Measurements from ENCODE around the gene EDA2R. TPM values are rescaled to one million over a fixed set of nuclear protein-coding genes. Genes with fewer than 3 reads are reported as not detected.

Gene EDA2R
- total and polyA plus RNA-seq, 2 donors (not counting 3 experiments of a cell fraction or from before 2014, with no cell fraction given), result 1.9 TPM

- Histone ChIP-seq H3K9me1 (replicated peaks; ENCODE audit: control insufficient read depth, extremely low read depth, insufficient read depth, low read length) (no peaks in the 10 kb centered on the region), H2AFZ (ENCODE audit: low read depth, low read length) (no peak overlapping the region), H3K4me3 (replicated peaks in 1 of 3; ENCODE audit: insufficient read depth in 1 of 3, low read depth in 1 of 3, low read length in 3 of 3) (no peak overlapping the region), H3K27me3 (ENCODE audit: control insufficient read depth in 2 of 2, insufficient read depth in 2 of 2, low read length in 2 of 2) (no peaks in the 10 kb centered on the region), H3K36me3 (ENCODE audit: control insufficient read depth in 2 of 2, extremely low read depth in 1 of 2, insufficient read depth in 2 of 2, low read length in 2 of 2) (no peaks in the 10 kb centered on the region), H3K9ac (replicated peaks; ENCODE audit: extremely low read depth, insufficient read depth, low read length) (no peak overlapping the region), H3K79me2 (ENCODE audit: control insufficient read depth, insufficient read depth, low read length) (no peaks in the 10 kb centered on the region), H3K4me2 (ENCODE audit: insufficient read depth, low read length) (no peak overlapping the region), H3K9me3 (replicated peaks; ENCODE audit: control insufficient read depth, insufficient read depth, low read length) (no peaks in the 10 kb centered on the region), H4K20me1 (replicated peaks; ENCODE audit: control insufficient read depth, extremely low read depth, insufficient read depth, low read length) (no peaks in the 10 kb centered on the region), H3K27ac (ENCODE audit: insufficient read depth, low read depth, low read length) (no peak overlapping the region), H3K4me1 (ENCODE audit: control insufficient read depth, extremely low read depth, insufficient read depth, low read length) (no peaks in the 10 kb centered on the region)
- CTCF ChIA-PET, result no interaction called here
- POLR2A ChIA-PET, result no interaction called here
- no TSS peak for BruUV-seq (replicated peaks)
- FAIRE-seq (no peak), DNase-seq (ENCODE audit: low read depth, low spot score) (no peak)
- dilution Hi-C loops (cut with MboI; ENCODE audit: extremely low pct_ligation_motif_present, low sequenced_read_pairs), result no loop called here
- TF ChIP-seq, protein P1, sequence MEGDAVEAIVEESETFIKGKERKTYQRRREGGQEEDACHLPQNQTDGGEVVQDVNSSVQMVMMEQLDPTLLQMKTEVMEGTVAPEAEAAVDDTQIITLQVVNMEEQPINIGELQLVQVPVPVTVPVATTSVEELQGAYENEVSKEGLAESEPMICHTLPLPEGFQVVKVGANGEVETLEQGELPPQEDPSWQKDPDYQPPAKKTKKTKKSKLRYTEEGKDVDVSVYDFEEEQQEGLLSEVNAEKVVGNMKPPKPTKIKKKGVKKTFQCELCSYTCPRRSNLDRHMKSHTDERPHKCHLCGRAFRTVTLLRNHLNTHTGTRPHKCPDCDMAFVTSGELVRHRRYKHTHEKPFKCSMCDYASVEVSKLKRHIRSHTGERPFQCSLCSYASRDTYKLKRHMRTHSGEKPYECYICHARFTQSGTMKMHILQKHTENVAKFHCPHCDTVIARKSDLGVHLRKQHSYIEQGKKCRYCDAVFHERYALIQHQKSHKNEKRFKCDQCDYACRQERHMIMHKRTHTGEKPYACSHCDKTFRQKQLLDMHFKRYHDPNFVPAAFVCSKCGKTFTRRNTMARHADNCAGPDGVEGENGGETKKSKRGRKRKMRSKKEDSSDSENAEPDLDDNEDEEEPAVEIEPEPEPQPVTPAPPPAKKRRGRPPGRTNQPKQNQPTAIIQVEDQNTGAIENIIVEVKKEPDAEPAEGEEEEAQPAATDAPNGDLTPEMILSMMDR (IDR thresholded peaks at IDR 0.05; ENCODE audit: extremely low read depth in 1 of 2, insufficient read depth in 1 of 2, low read depth in 1 of 2, low read length in 2 of 2), result no peak
- TF ChIP-seq JUN (IDR thresholded peaks at IDR 0.05; ENCODE audit: borderline replicate concordance, insufficient read depth, insufficient read length, low read depth), result no peak
- TF ChIP-seq GATA2 (IDR thresholded peaks at IDR 0.05; ENCODE audit: insufficient read depth, insufficient read length, low read depth, low read length), result no peak
- intact Hi-C loops (cut with micrococcal nuclease), result no loop called here
Measured at GRCh38 chrX:66622209-66622608, 16.7 kb downstream of the EDA2R start.

- CTCF ChIA-PET, result no interaction called here
- no peaks in the 10 kb centered on the region for H3K79me2 ChIP-seq (ENCODE audit: control insufficient read depth, insufficient read depth, low read length)
- dilution Hi-C loops (cut with MboI; ENCODE audit: extremely low pct_ligation_motif_present, low sequenced_read_pairs), result no loop called here
- H3K9me1 ChIP-seq (replicated peaks; ENCODE audit: control insufficient read depth, extremely low read depth, insufficient read depth, low read length), result no peaks in the 10 kb centered on the region
- TF ChIP-seq EZH2 (IDR thresholded peaks at IDR 0.05; ENCODE audit: borderline replicate concordance, low read depth, low read length, severe bottlenecking), result no peak
- TF ChIP-seq, protein P2, sequence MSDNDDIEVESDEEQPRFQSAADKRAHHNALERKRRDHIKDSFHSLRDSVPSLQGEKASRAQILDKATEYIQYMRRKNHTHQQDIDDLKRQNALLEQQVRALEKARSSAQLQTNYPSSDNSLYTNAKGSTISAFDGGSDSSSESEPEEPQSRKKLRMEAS (IDR thresholded peaks at IDR 0.05; ENCODE audit: insufficient read depth, insufficient read length), result no peak
- intact Hi-C loops (cut with micrococcal nuclease), result no loop called here
- BruUV-seq (replicated peaks), result no TSS peak
- H3K27ac ChIP-seq (ENCODE audit: insufficient read depth, low read depth, low read length), result no peak overlapping the region
- no peaks in the 10 kb centered on the region for H3K27me3 ChIP-seq (ENCODE audit: control insufficient read depth in 2 of 2, insufficient read depth in 2 of 2, low read length in 2 of 2)
- no peaks in the 10 kb centered on the region for H3K36me3 ChIP-seq (ENCODE audit: control insufficient read depth in 2 of 2, extremely low read depth in 1 of 2, insufficient read depth in 2 of 2, low read length in 2 of 2)
- H4K20me1 ChIP-seq (replicated peaks; ENCODE audit: control insufficient read depth, extremely low read depth, insufficient read depth, low read length), result no peaks in the 10 kb centered on the region
- H3K9ac ChIP-seq (replicated peaks; ENCODE audit: extremely low read depth, insufficient read depth, low read length), result no peak overlapping the region
- FAIRE-seq (no peak), DNase-seq (ENCODE audit: low read depth, low spot score) (no peak)
- no peak overlapping the region for H2AFZ ChIP-seq (ENCODE audit: low read depth, low read length)
- no peak overlapping the region for H3K4me2 ChIP-seq (ENCODE audit: insufficient read depth, low read length)
- H3K9me3 ChIP-seq (replicated peaks; ENCODE audit: control insufficient read depth, insufficient read depth, low read length), result no peaks in the 10 kb centered on the region
- POLR2A ChIA-PET, result no interaction called here
- H3K4me1 ChIP-seq (ENCODE audit: control insufficient read depth, extremely low read depth, insufficient read depth, low read length), result no peaks in the 10 kb centered on the region
- H3K4me3 ChIP-seq (replicated peaks in 1 of 3; ENCODE audit: insufficient read depth in 1 of 3, low read depth in 1 of 3, low read length in 3 of 3), result no peak overlapping the region
Measured at GRCh38 chrX:66616944-66617343, 21.9 kb downstream of the EDA2R start.

Measured in endothelial cell of umbilical vein (primary cell).